HCEC 1CT (cell line): ENCODE measurements around the gene PARD3B.
"Not testable (repeated sequence)": the region's sequence is repeated elsewhere in the genome, so short reads cannot be mapped to it uniquely, and the experiment has no call there.

Experiments
- DNase-seq: peaks from one replicate; pipeline ENCODE4 v3.0.0-alpha.2; 2017

The PARD3B gene

DNA sequence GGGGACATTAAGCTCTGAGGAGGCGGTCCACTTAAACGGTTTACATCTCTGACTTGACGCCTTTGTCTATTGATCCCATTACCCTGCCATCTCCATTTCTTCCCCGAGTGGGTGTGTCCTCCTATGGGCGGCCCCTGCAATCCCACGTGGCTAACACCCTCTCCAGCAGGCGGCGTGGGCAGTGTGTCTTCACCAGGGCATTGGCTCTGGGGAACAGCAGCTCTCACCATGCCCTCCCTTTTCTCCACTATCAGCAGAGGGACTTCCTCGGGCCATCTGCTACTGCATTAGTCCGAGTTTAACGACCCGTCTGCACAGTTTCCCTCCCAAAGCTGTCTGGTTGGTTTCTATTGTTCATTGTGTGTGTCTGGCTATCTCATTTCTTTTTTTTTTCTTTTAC, 625.1 kb downstream of the PARD3B start:
- DNase-seq: no peak

DNA sequence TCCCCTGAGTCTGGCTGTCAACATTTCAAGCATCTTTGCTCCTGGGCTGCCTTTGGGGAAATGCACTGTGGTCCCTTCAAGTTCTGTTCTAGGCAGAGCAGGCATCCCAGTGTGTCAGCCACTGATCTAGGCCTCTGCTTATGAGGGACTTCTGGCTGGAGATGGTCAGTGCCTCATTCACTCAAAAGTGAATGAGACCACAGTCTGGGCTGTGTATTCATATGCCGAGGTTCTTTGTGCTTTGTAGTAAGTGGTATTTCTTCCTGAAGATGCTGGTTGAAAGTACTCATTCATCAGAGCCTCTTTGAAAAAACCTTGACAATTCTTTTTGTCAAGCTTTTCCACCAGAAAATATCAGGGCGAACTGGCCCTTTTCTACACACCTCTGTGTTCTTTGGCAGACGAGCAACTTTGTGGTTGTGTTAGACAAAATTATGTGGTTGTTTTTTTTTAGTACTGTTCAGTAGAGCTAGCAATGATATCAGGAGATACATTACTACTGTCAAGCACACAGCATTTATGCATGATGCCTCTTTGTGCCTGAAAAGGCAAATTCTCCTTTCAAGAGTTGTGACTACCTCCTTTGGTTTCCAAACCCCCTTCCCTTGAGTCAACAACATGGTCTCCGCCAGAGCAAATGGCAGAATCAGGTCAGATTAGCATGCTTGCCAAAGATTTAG, 626.1 kb downstream of the PARD3B start:
- no peak for DNase-seq

DNA sequence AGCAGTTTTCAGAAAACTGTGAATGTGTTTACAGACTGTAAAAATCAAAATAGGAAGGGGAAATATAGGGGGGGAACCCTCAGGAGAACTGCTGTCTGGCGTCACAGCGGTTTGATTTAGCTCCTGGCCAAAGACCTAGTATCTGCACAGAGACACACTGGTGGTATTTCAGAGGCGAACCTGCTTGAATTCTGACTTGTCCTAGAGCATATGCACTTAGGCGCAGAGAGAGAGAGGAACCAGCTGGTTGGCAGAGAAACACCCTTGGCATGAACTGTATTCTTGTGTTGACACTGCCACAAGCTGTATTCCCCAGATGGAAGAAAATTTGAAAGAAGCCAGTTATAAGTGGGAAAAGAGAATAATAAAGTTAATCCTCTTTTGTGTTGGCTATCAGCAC, 630.6 kb downstream of the PARD3B start:
- DNase-seq: no peak

DNA sequence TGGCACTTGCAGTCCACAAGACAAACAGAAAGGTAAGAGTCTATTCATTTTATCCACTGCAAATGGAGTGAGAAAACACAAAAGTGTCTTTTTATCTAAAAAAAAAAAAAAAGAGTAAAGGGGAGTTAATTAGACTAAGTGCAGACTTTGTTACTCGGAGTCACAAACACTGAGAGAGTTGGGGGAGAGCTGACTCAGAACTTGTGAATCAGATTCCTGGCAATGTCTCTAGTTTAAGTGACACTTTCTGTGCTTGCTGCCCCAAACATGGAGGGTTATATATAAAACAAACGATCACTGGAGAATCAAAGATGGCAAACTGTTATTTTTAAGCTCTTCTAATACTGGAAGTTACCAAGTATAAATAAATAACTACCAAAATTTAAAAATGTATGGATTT, 631.3 kb downstream of the PARD3B start:
- DNase-seq: no peak

DNA sequence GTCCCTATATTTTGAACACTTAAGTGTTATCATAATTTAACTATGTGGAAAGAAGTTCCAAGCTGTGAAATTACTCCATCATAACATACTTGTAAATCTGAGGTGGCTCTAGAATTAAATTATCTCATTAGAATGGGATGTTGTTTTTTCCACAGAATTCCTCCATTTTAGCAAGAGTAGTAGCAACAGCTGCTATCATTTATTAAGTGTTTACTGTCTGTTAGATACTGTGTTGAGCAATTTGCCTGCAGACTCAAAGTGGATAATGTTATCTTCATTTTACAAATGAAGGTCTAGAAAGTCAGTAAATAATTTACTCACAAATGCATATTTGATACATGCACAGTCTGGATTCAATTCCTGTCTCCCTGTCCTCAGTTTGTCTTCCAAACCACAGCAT, 632.3 kb downstream of the PARD3B start:
- no peak for DNase-seq

DNA sequence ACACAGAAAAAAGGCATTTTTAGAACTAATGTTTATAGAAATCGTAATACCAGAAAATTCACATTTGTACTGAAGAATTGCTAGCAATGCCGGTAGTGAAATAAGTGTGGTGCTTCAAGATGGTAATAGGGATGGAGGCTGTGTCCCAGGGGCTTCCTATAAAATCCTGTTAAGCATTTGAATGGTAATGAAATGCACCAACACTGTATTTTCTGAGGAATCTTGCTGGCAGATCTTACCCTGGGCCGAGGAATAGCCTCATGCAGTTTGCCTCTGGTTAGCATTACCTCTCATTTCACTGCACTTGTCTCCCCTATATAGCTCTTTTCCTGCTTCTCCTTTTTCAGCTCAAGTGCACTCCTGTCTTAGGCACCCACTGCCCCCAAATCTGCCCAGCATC, 635.5 kb downstream of the PARD3B start:
- DNase-seq: no peak

DNA sequence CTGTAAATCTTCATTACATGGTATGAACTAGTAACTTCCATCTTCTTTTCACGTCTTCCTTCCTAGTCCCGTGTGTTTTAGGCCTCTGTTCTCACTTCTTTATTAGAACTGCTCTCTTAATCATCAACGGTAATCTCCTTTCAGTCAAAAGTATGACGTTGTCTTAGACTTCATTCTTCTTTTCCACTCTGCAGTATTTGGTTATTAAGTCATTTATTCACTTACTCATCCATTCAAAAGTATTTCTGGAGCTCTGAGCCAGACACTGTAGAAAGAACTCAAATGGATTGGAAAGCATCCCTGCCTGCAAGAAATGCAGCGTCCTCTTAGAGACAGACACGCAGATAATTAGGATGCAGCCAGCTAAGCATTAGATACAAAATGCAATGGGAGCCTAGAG, 642.5 kb downstream of the PARD3B start:
- DNase-seq: peak; percentile 15

DNA sequence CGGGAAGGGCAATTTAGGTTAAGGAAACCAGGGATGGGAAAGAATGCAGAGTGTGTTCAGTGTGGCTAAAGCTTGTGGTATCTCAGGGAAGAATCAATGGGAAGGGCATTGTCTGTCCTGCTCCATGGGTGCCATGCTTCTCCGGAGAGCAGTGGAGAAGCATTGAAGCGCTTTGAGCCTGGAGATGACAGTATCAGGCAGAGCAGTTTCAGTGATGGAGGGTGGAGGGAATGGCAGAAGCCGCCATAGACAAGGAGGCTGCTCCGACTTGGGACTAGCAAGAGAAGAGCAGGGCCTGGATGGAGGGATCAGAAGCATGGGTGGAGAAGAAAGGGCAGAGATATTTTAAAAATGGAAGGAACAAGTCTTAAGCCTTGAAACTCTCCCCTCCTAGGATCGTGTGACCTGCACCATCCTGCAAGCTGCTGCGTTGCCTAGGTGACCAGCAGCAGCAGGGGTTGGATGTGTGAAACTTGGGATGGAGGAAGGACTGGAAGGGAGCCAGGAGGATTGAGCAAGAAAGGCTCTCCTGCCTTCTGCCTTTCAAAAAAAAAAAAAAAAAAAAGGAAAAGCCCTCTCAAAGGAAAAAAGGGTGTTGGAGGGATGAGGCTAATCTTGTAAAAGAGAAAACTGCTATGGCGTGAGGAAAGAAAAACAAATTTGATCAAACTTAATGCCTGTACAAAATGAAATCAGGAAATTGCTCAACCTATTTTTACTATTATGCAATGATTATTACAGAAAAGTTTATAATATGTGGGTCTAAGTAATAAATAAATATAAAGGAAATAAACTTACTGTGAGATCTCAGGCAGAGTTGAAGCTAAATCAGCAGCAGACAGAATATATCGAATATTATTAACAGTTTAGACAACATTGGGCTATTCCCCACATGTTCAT, 643.2 kb downstream of the PARD3B start:
- peak; percentile 55 for DNase-seq

DNA sequence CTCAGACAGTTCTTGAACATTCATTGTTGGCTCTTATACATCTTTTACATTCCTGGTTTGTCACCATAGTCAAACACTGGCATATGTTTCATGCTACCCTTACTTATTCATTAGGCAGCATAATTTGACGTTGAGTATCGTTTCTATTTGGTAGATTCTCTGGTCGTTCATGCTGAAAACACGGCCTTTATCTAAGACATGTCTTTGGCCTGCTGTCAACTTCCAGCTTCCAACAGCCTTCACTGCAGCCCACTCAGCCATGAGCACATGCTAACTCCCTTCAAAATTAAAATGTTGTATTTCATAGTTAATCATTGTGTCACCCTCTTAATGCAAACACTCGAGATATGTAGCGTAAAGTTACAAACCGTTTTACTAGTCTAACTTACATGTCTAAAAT, 644.0 kb downstream of the PARD3B start:
- no peak for DNase-seq

DNA sequence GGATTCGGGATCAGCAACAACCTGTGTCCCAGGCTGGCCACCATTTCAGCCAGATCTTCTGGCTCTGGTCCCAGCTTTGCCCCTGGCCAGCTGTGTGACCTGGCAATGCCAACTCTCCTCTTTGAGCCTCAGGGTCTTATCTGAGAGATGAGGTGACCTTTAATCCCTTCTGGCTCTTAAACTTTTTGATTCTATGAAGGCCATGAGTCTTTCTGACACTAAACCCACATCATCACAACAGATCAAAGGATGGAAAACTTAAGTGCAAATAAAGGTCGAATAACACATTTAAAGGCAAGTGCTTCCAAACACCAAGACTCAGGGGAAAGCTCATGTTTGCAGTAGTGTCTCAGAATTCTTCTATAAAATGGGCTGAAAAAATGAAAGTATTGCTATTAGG, 645.3 kb downstream of the PARD3B start:
- no peak for DNase-seq

DNA sequence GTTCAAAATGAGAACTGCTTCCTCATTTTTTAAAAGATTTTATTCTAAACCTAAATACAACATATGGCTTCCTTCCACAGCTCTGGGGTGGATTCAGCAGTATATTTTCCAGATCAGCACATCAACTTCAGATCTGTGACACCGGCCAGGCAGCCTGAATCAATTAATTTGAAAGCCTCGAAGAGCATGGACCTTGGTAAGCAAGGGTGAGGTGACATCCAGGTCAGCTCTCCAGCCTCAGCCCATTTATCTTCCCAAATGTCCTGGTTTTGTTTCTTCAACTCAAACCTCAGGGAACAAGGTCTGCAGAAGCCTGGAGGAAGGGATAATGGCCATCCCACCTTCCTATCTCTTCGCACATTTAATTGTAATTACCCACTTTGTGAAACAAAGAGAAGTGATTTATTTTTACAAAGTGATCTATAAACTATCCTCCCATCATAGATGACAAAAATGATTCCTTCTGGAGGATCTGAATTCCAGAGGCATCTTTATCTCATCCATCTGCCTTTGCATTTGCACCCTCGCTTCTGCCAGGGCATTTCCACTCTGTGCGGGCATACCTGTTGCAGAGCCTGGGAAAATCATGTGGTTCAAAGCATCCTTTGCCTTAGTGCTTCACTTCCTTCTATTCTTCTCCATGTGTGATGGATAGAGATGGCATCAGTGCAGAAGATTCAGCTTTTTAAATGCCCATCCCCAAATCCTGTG, 648.0 kb downstream of the PARD3B start:
- DNase-seq: no peak

DNA sequence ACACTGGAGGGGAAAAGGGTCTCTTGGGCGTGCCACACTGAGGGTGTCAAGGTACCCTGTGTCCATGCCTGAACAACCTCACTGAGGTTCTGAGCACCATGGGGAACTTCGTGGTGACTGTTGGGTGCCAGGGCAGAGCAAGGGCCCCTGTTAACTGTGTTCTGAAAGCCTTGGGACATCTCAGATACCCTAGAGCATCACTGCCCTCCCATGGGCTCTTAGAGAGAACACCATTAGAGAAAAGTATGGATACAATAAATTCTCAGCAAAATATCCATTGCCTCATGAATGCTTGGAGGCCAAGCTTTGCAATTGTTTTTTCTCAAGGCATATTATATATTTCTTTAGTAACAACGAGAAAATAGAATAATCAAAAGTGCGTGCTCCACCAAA, 648.6 kb downstream of the PARD3B start:
- DNase-seq: no peak

DNA sequence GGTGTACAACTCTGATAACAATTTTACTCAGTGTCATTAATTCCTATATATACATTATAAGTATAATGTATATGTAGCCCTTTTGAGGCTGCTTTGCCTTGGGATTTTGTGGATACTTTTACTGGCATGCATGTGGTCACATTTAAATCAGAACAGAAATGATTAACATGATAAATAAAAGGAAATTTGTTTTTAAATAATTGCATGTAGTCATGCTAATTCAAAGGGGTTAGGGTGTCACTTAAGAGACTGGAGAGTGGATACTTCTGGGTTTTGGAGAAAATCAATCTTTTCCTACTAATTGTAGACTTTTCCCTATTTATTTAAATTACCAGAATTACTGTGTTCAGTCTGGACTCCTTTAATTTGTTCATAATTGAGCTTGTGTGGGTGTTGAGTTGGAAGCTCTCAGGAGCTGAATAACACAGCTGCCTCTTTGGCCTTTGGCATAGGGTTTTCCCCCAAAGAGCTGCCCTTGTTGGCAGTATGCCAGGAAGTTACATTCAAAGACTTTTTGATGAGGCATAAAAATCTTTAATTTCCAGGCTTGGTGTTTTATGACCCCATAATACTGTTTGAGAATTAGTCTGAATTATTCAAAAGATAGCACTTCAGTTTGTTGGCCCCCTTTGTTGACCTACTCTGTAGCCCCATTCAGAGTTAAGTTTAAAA, 652.3 kb downstream of the PARD3B start:
- peak; percentile 9 for DNase-seq

DNA sequence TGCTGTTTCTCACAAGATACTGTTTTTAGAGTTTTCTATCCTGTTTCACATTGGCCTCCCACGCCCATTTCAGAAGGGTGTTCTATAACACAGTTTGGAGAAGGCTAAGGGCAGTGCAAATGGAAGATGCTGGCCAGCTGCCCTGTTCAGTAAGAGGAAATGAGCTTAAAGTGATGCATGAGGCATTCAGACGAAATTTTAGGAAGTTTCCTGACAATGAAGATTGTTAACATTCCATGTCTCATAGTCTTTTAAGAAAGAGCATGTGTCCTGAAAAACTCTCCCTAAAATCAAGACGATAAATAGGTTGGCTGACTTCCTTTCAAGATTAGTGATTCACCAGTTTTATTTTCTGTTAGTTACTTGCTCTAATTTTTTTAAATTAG, 652.9 kb downstream of the PARD3B start:
- peak; percentile 89 for DNase-seq

DNA sequence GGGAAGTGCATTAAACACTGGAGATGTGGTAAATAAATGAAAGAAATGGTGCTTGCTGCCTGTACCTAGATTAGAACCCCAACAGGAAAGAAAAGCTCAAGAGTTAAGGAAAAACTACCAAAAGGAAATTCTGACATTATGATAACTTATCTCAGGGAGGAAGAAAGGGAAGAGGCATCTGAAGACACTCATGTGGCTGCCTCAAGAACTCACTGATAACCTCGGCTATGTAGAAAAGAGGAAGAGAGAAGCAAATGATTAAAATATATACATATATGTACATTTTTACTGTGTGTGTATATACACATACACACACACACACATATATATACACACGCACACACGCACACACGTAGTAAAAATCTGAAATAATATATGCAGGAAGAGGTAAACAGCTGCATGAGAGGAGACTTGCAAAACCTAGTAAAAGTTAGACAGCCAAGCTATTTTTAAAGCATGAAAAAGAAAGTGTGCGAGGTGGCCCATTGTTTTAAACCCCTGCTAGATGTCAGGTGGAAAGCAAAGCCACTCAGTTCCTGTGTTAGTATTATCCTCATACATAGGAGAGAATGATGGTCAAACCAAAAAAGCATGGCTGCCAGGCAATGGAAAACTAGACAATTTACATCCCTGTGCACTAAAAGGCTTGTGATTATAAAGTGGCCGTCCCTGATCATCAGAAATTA, 654.0 kb downstream of the PARD3B start:
- no peak for DNase-seq

DNA sequence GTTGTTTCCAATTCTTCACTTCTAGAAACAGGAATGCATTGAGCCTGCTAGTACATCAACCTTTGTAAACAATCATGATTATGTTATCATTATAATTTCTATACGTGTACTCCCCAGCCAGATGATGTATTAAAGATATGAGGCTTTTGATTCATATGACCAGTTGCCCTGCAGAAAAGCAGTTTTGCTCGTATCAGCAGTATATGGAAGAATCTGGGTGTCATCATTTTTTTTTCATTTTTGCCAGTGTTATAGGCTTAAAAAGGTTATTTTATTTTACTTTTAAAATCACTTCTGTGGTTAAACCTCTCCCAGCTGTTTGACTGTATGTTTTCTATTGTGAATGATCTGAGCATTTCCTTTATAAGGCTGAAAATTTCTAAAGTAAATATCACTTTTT, 665.2 kb downstream of the PARD3B start:
- no peak for DNase-seq

DNA sequence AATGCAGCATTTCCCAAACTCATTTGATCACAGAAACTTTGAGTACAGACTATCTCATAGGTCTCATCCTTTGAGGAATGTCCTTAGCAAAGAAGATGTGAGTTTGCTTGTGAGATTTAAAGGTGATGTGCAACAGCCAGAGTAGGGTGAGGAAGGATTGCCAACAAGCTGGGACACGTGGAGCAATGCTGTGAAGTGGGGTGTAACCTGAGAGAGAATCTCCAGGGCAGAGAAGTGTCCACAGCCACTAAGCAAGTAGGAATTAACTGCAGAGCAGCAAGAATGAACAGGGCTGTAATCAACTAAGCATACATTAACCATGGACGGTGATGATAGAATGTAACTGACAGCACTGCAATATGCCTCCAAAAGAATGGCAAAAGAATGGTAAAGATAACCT, 667.1 kb downstream of the PARD3B start:
- DNase-seq: no peak

DNA sequence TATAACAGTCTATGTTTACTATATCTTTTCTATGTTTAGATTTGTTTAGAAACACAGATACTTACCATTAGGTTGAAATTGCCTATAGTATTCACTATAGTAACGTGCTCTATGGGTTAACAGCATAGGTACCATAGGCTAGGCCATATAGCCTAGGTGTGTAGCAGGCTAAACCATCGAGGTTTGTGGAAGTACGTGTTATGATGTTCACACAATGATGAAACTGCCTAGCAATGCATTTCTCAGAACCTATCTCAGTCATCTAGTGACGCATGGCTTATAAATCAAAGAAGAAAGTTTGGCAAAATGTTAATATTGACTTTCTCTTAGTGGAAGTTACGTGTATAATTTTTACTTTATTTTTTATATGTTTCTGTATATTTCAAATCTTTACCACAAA, 670.8 kb downstream of the PARD3B start:
- DNase-seq: no peak

DNA sequence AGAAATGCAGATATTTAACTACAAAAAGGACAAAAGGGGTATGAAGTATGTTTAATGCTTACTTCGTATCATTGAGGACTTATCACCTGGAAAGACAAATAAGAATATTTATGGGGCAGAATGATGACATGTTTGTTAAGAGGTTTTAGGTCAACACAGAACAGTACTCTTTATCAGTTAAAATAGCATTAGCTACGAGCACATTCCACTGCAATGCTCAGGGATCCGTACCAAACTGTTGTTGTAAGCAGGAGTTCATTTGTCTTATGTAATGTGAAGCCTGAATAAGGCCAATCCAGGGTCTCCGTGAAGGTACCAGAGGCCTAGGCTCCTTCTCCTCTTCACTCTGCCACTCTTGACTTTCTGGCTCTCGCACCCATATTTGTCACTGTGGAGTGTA, 671.3 kb downstream of the PARD3B start:
- no peak for DNase-seq

DNA sequence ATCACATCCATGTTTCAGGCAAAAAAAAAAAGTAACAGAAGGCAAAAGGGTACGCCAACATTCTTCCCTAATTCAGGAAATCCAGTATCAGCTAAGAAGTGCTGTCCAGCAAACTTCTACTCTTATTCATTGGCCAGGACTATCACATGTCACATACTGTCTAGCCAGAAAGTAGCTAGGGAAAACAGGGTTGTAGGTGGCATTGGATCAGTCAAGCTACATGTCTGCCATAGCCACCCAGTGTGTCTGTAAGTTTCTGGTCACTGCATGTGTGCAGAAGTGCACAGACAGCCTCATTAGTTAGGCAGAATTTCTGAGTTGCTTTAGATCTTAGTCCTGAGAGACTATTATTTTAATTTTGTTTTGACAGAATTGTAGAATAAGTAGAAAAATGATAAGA, 671.7 kb downstream of the PARD3B start:
- no peak for DNase-seq

DNA sequence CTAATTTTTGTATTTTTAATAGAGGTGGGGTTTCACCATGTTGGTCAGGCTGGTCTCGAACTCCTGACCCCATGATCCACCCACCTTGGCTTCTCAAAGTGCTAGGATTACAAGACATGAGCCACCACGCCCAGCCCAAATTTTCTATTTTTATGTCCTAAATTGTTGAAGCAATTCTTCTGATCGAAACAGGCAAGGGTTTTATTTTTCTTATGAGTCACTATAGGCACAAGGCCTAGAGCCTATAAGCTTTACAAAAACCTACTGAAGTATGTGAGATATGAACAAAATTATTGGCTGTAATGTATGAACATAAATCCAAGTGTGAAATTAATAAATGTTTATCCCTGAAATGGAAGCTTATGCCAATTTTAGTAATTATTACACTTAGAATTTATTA, 672.8 kb downstream of the PARD3B start:
- peak; percentile 39 for DNase-seq

DNA sequence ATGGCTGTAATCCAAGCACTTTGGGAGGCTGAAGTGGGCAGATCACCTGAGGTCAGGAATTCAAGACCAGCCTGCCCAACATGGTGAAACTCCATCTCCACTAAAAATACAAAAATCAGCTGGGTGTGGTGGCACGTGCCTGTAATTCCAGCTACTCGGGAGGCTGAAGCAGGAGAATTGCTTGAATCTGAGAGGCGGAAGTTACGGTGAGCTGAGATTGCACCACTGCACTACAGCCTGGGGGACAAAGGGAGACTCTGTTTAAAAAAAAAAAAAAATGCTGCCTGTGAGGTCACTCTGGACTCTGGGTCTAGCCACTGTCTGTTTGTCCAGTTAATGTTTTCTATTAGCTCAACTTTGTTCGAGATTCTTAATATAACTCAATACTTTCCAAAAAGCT, 673.5 kb downstream of the PARD3B start:
- not testable (repeated sequence) for DNase-seq

DNA sequence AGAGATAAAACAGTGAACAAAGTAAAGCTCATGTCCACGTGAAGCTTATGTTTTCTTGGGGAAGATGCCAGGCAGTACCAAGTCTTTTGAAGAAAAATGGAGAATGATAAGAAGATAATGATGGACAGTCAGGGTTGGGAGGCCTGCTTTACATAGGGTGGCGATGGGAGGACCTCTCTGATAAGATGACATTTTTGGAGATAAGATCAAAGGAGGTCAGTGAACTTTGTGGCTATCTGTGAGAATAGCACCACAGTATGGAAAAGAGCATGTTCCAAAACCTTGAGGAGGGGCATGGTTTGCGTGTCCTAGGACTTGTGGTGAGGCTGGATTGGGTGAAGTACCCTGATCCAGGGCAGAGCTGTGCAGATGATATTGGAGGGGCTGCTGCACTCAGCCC, 675.3 kb downstream of the PARD3B start:
- DNase-seq: no peak
